ENCODE data around the gene SH3YL1.

SH3YL1 gene

DNA sequence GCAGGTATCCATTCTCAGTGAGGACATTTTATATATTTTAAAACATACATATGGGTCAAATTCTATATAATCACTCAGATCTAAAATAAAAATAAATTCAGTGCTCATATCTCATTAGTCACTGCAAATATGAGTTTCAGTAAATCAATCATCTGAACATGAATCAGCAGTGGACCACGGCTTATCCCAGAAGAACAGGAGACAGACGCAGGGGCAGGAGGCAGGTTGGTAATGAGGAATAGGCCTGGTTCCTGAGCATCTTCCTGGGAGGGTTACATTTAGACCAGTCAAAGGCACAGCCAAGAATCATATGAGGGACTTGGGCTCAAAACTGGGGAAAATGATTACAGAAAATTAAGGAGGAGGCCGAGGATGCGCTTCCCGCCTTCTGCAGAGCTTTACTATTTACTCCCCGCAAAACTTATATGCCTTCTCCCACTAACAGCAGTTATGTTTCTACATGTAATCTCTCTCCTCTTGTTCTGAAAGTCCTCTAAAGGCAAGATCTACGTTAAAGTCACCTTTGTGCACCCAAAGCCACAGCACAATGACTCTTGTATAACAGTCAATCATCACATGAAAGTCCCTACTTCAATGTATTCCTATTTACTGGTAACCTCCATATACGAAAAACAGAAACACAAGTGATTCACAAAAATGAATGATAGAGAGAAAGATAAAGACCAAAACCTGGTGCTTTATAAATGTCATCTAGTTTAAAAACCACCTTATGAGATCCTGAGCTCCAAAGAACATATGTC lies 35.1 kb downstream of the SH3YL1 start:
- H3K4me3 ChIP-seq = no peak overlapping the region
- peaks cover 0 to 4% (median 0%) of the 10 kb centered on the region in 4 donors for H3K4me1 ChIP-seq
- intact Hi-C loops (cut with DNase I; ENCODE audit: low total_unique reads) = no loop called here
- DNase-seq = no peak
- TF ChIP-seq, protein P1, sequence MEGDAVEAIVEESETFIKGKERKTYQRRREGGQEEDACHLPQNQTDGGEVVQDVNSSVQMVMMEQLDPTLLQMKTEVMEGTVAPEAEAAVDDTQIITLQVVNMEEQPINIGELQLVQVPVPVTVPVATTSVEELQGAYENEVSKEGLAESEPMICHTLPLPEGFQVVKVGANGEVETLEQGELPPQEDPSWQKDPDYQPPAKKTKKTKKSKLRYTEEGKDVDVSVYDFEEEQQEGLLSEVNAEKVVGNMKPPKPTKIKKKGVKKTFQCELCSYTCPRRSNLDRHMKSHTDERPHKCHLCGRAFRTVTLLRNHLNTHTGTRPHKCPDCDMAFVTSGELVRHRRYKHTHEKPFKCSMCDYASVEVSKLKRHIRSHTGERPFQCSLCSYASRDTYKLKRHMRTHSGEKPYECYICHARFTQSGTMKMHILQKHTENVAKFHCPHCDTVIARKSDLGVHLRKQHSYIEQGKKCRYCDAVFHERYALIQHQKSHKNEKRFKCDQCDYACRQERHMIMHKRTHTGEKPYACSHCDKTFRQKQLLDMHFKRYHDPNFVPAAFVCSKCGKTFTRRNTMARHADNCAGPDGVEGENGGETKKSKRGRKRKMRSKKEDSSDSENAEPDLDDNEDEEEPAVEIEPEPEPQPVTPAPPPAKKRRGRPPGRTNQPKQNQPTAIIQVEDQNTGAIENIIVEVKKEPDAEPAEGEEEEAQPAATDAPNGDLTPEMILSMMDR (IDR thresholded peaks at IDR 0.05) = no peak
- H3K27me3 ChIP-seq = no peaks in the 10 kb centered on the region
- peaks cover 26 to 59% (median 52%) of the 10 kb centered on the region in 3 donors for H3K36me3 ChIP-seq
- H3K9me3 ChIP-seq = no peaks in the 10 kb centered on the region
- no peak overlapping the region for H3K27ac ChIP-seq

DNA sequence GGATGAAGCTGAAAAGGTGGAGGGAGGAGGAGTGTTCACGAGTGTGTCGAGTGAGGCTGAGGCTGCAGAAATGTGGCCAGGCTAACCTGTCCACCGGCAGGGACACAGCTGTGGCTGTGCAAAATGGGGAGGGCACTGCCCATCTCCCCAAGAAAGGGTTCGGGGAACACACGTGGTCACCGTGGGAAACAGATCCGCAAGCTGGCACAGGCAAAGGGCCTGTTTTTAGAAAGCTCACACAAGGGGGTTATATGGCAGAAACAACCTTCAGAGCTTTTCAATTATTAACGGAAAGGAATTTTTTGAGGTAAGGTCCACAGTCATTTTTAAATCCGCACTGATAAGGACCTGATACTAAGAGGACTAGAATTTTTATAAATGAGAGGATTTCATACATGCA lies 35.7 kb downstream of the SH3YL1 start:
- H3K9me3 ChIP-seq = no peaks in the 10 kb centered on the region
- no peaks in the 10 kb centered on the region for H3K27me3 ChIP-seq
- intact Hi-C loops (cut with DNase I; ENCODE audit: low total_unique reads) = no loop called here
- H3K36me3 ChIP-seq = peaks cover 28 to 63% (median 58%) of the 10 kb centered on the region in 3 donors
- H3K27ac ChIP-seq = no peak overlapping the region
- TF ChIP-seq, protein P1 (IDR thresholded peaks at IDR 0.05) = no peak
- H3K4me1 ChIP-seq = no peaks in the 10 kb centered on the region
- no peak for DNase-seq
- H3K4me3 ChIP-seq = no peak overlapping the region

GRCh38 chr2:223971-224760 lies 39.7 kb downstream of the SH3YL1 start:
- Histone ChIP-seq H3K4me1 (no peaks in the 10 kb centered on the region), H3K4me3 (no peak overlapping the region), H3K27ac (no peak overlapping the region), H3K9me3 (no peaks in the 10 kb centered on the region), H3K36me3 (peaks cover 17 to 73% (median 58%) of the 10 kb centered on the region in 3 donors), H3K27me3 (no peaks in the 10 kb centered on the region)
- TF ChIP-seq, protein P1 (IDR thresholded peaks at IDR 0.05) = no peak
- no peak for DNase-seq
- intact Hi-C loops (cut with DNase I; ENCODE audit: low total_unique reads) = no loop called here

- Histone ChIP-seq H3K9me3 (no peaks in the 10 kb centered on the region), H3K36me3 (peaks cover 17 to 81% (median 52%) of the 10 kb centered on the region in 3 donors), H3K4me1 (no peaks in the 10 kb centered on the region), H3K4me3 (no peak overlapping the region), H3K27ac (no peak overlapping the region), H3K27me3 (no peaks in the 10 kb centered on the region)
- TF ChIP-seq, protein P1 (IDR thresholded peaks at IDR 0.05) = no peak
- intact Hi-C loops (cut with DNase I; ENCODE audit: low total_unique reads) = no loop called here
- no peak for DNase-seq
Measured at GRCh38 chr2:223451-223850, 40.4 kb downstream of the SH3YL1 start.

GRCh38 chr2:216068-216467 lies 47.8 kb downstream of the SH3YL1 start:
- Histone ChIP-seq H3K27me3 (peaks cover 0 to 9% of the 10 kb centered on the region in 2 donors), H3K4me3 (no peak overlapping the region), H3K4me1 (peaks cover 0 to 7% (median 0%) of the 10 kb centered on the region in 4 donors), H3K36me3 (peaks cover 5 to 30% (median 8%) of the 10 kb centered on the region in 3 donors), H3K9me3 (peaks cover 0 to 7% (median 6%) of the 10 kb centered on the region in 3 donors), H3K27ac (no peak overlapping the region)
- DNase-seq = no peak
- intact Hi-C loops (cut with DNase I; ENCODE audit: low total_unique reads) = no loop called here
- TF ChIP-seq, protein P1 (IDR thresholded peaks at IDR 0.05) = no peak

All from tibial artery (tissue), 4 donors.